GM10266 (cell line): Measurements from ENCODE around the gene CDA.

ENCODE experiments used
- DNase-seq: peaks from one replicate; pipeline ENCODE4 v3.0.0; 2012; ENCODE audit errors: extremely low spot score
- TF ChIP-seq, protein P1 (sequence below): IDR thresholded peaks from 2 replicates; pipeline ENCODE4 v1.5.1; 2012; ENCODE audit warnings: mild to moderate bottlenecking, low read depth; ENCODE audit not compliant: control insufficient read depth, insufficient read depth; ENCODE audit errors: missing control alignments

The CDA gene

DNA sequence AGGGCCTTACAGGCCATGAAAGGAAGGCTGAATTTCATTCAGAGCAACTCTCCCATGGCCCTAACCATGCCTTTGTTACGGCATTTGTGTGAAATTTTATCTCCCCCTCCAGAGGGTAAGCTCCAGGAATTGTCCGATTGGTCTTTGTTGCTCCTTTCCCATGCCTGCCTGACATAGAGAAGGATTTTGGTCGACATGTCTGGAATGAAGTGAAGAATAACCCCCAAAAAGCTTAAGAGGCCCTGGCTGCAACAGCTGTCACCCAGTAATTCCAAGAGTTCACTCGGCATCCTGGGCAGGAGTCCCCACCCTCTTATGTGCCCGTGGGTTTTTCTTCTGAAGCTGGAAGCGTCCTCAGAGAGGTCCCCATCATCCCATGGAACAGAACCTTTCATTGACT, 20.6 kb downstream of the CDA start:
- DNase-seq, result no peak
- TF ChIP-seq, protein P1, sequence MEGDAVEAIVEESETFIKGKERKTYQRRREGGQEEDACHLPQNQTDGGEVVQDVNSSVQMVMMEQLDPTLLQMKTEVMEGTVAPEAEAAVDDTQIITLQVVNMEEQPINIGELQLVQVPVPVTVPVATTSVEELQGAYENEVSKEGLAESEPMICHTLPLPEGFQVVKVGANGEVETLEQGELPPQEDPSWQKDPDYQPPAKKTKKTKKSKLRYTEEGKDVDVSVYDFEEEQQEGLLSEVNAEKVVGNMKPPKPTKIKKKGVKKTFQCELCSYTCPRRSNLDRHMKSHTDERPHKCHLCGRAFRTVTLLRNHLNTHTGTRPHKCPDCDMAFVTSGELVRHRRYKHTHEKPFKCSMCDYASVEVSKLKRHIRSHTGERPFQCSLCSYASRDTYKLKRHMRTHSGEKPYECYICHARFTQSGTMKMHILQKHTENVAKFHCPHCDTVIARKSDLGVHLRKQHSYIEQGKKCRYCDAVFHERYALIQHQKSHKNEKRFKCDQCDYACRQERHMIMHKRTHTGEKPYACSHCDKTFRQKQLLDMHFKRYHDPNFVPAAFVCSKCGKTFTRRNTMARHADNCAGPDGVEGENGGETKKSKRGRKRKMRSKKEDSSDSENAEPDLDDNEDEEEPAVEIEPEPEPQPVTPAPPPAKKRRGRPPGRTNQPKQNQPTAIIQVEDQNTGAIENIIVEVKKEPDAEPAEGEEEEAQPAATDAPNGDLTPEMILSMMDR, result no peak

DNA sequence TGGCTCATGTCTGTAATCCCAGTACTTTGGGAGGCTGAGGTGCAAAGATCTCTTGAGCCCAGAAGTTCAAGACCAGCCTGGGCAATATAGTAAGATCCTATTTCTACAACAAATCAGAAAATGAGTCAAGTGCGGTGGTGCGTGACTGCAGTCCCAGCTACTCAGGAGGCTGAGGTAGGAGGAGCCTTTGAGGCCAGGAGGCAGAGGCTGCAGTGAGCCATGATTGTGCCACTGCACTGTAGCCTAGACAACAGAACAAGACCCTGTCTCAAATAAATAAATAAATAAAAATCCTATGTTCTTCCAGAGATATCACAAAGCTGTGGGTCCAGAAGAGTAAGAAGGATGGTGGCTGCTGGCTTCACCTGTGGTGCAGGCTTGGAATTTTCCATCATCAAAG, 22.1 kb downstream of the CDA start:
- DNase-seq, result no peak
- TF ChIP-seq, protein P1, result no peak

DNA sequence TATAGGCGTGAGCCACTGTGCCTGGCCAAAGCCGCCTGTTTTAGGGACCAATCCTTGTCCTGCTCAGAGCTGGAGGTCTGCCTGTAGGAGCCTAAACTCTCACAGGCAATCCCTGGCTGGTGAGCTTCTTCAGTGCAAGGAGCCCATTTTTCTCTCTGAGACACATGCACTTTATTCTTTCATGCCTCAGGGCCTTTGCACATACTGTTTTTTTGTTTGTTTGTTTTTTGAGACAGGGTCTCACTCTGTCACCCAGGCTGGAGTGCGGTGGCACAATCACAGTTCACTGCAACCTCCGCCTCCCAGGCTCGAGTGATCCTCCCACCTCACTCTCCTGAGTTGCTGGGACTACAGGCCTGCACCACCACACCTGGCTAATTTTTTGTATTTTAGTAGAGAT, 22.8 kb downstream of the CDA start:
- TF ChIP-seq, protein P1, result no peak
- DNase-seq, result no peak

DNA sequence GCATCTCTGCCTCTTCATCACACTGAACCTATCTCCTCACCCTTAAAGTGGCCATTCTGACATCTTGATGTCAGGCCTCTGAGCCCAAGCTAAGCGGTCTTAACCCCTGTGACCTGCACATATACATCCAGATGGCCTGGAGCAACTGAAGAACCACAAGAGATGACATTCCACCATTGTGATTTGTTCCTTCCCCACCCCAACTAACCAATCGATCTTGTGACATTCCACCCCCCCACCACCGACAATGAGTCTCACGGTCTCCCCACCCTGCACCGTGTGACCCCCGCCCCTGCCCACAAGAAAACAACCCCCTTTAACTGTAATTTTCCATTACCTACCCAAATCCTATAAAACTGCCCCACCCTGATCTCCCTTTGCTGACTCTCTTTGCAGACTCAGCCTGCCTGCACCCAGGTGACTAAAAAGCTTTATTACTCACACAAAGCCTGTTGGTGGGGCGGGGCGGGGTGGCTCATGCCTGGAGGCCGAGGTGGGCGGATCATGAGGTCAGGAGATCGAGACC, 23.4 kb downstream of the CDA start:
- TF ChIP-seq, protein P1, result no peak
- DNase-seq, result no peak

DNA sequence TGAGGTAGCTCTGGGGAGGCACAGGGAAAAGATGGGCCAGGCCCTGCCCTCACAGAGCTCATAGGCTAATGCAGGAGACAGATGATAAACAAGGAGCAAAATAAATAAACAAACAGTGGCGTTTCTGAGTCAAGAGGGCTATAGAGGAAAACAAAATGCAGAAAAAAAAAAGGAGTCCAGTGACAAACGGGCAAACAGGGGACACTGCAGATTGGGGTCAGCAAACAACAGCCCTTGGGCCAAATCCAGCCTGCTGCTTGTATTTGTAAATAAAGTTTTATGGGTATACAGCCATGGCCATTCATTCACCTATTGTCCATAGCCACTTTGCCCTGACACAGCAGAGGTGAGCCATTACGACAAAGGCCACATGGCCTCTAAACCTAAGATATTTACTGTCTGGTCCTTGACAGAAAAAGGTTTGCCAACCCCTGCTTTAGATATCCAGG, 25.3 kb downstream of the CDA start:
- no peak for DNase-seq
- TF ChIP-seq, protein P1, result no peak

DNA sequence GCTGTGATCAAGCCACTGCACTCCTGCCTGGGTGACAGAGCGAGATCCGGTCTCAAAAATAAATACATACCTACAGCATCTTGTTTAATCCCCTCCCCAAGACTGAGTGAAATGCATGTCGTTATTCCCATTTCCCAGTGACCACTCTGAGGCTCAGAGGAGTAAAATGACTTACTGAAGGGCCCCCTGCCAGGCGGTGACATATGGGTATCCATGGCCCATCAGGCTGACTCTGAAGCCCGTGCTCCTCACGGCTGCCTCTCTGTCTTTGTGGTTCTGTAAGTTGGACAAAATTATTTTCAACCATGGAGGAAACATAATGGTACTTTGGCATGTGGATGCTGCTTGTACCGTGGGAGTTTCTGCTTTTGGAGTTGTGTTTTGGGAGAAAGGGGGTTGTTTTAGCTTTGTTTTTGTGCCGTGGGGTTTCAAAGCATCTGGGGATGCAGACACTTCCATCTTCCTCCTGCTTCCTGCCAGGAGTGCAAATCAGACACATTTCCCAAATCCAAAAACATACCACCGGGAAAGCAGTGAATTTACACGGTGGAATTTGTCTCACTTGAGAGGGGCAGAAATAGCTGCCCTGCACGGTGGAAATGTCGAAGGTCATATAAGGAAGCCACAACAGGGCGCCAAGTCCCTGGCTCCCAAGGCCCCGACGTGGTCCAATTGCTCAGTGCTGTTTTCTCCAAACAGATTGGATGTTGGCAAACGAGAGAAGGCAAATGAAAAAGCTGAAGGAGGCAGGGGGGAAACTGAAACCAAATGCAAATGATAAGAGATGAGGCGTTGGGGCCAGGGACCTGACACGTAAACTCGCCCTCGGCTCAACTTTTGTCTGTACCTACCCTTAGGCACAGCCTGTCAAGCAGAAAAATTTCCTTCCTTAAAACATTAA, 27.3 kb downstream of the CDA start:
- DNase-seq, result peak; percentile 62
- TF ChIP-seq, protein P1, result no peak
